Heart right ventricle (tissue), 16 donors: Measurements from ENCODE around the gene RNF130. TPM values are rescaled to one million over a fixed set of nuclear protein-coding genes. Genes with fewer than 3 reads are reported as not detected.

Experiments
- ATAC-seq, 8 donors: fragments of 200-7000 bp; cut with Tn5 transposase; one replicate each; pipeline ENCODE4 v1.9.1; 2020; ENCODE audit warnings: mild to moderate bottlenecking in 8 of 8, moderate library complexity in 8 of 8, moderate number of reproducible peaks in 1 of 8
- DNase-seq, 2 donors: peaks; one replicate each; pipeline ENCODE4 v3.0.0-alpha.2; 2020
- H3K27ac ChIP-seq, 10 donors: fragments of 200-600 bp; sonication (generic) in 2 of 10; one replicate each; pipeline versions ENCODE4 v1.5.0 to v1.8.0; 2020 to 2022; ENCODE audit warnings: mild to moderate bottlenecking in 3 of 10
- H3K27me3 ChIP-seq, 7 donors: fragments of 200-600 bp; one replicate each; pipeline ENCODE4 v1.8.0; 2021 to 2022; ENCODE audit warnings: mild to moderate bottlenecking in 2 of 7
- H3K36me3 ChIP-seq, 9 donors: fragments of 200-600 bp; sonication (generic) in 1 of 9; one replicate each; pipeline versions ENCODE4 v1.5.0 to v1.8.0; 2020 to 2022; ENCODE audit warnings: mild to moderate bottlenecking in 2 of 9
- H3K4me1 ChIP-seq, 9 donors: fragments of 200-600 bp; sonication (generic) in 1 of 9; one replicate each; pipeline versions ENCODE4 v1.5.0 to v1.8.0; 2020 to 2022; ENCODE audit warnings: mild to moderate bottlenecking in 4 of 9
- H3K4me3 ChIP-seq, 10 donors: fragments of 200-600 bp; sonication (generic) in 2 of 10; one replicate each; pipeline versions ENCODE4 v1.5.0 to v1.8.0; 2020 to 2022; ENCODE audit warnings: mild to moderate bottlenecking in 7 of 10, moderate library complexity in 2 of 10
- H3K9me3 ChIP-seq, 11 donors: fragments of 200-600 bp in 10 of 11; sonication (generic) in 2 of 11; one replicate each; pipeline versions ENCODE4 v1.5.0 to v1.8.0; 2013 to 2022; ENCODE audit warnings: mild to moderate bottlenecking in 2 of 11, control low read depth in 1 of 11, moderate library complexity in 1 of 11
- CTCF ChIP-seq, 9 donors: fragments of 200-600 bp; sonication (generic) in 2 of 9; IDR thresholded peaks; one replicate each; pipeline versions ENCODE4 v1.5.0 to v1.8.0; 2021 to 2022; ENCODE audit warnings: antibody characterized with exemption in 9 of 9, mild to moderate bottlenecking in 5 of 9, moderate library complexity in 1 of 9
- WGBS, 2 donors: extraction: QIAGEN DNeasy Blood & Tissue Kit; methylation state at CpG; one replicate each; pipeline ENCODE4 v1.1.7; 2013; ENCODE audit warnings: inconsistent platforms in 1 of 2; 5-methylcytosine and 5-hydroxymethylcytosine counted together
- intact Hi-C, 10 donors: fragments of 100-400 bp; cut with DNase I; formaldehyde crosslinking; loops; one replicate each; pipeline versions ENCODE4 v1.11.1 to v1.14.2; 2022
- long read RNA-seq, 3 donors: library from polyadenylated mRNA; unstranded; transcript quantifications; one replicate each; pipeline ENCODE4 v2.0.0, GENCODE V29; 2020 to 2021
- polyA plus RNA-seq, 2 donors: library from polyadenylated mRNA; stranded (reverse); fragments of 200-250 nt; gene quantifications; one replicate each; pipeline ENCODE4 v1.2.3, GENCODE V29; 2013
- total RNA-seq, 10 donors: library from RNA; stranded (reverse); fragmentation: NEBNext Ultra II Directional in 3 of 10; extraction: Animal tissue kit (Norgen Biotek cat#: 25700) in 3 of 10; gene quantifications; one replicate each; pipeline versions ENCODE4 v1.2.1 to v1.2.4, GENCODE V29; 2021 to 2023
- donor health status: Arrhythmogenic right ventricular cardiomyopathy.
- donor health status: ischemic (EF 13 %, LVEDD 7.1; RV severe dilation, severe dysfunction).
- donor health status: healthy with polysubstance abuse.
- donor health status: DM: no; HTN: yes; CAD: no.
- donor health status: DM: no; HTN: no; CAD: no.
- donor health status: ischemic (EF 25% LVEDD 6.9; RV normal size, moderate dysfunction).
- donor health status: ischemic (EF 25% LVEDD 5.7; RV mildly dilated, moderate dysfunction).
- donor health status: healthy.
- donor health status: DM: yes; HTN: yes; CAD: no.
- donor health status: Ischemic cardiomyopathy.
- donor health status: ischemic (EF 35%, LVEDD 5.7; RV mildly dilated, moderate dysfunction).
- donor health status: nonischemic (EF 11% LVEDD 7.7; RV severe dilation, severe dysfunction).
- donor health status: DM: yes; HTN: yes; CAD: no.
- donor health status: PGD.
- donor health status: ischemic (EF 29% LVEDD 5.4; RV normal size, mild dysfunction).
- donor health status: nonischemic (EF 23%, LVEDD 6.1; RV moderate dilation, normal function).

The RNF130 gene
- total RNA-seq (10 to 100 TPM; 25.8 to 55.8 (median 34.5) TPM), polyA plus RNA-seq (10 to 100 TPM; 21.9 to 33.6 TPM)
- long read RNA-seq, donor 1, full-length matches to known transcripts, result 122 of 132 reads
- long read RNA-seq, donor 1, partial matches to known transcripts, result 5 of 132 reads
- long read RNA-seq, donor 1, other reads (novel, unspliced or antisense), result 5 of 132 reads
- long read RNA-seq, donor 2, full-length matches to known transcripts, result 107 of 128 reads
- long read RNA-seq, donor 2, partial matches to known transcripts, result 13 of 128 reads
- long read RNA-seq, donor 2, other reads (novel, unspliced or antisense), result 8 of 128 reads
- long read RNA-seq, donor 3, transcript RNF130-205 (9 exons, 2,263 nt), result major isoform, 68 of 77 reads
- long read RNA-seq, donor 3, partial matches to known transcripts, result 5 of 77 reads
- long read RNA-seq, donor 3, other reads (novel, unspliced or antisense), result 4 of 77 reads

- Histone ChIP-seq H3K4me3 (peak within 1 kb of the TSS; percentile 71 to 100 (median 94)), H3K9me3 (peaks cover 0 to 6% (median 0%) of the 10 kb centered on the region in 11 donors), H3K27ac (peak within 1 kb of the TSS; percentile 92 to 100 (median 97)), H3K27me3 (no peaks in the 10 kb centered on the region), H3K4me1 (peaks cover 0 to 40% (median 17%) of the 10 kb centered on the region in 9 donors), H3K36me3 (no peaks in the 10 kb centered on the region)
- DNase-seq, result peak; percentile 93 to 96
- intact Hi-C loops, result loop anchor here in 4 of 10 donors (5.0 to 10.0 kb wide), 6 partner anchors 44 to 514 kb away; partner anchors contain the start of gene TBC1D9B (in 2 of the 4)
- 0 to 1% methylated on average over 65 to 112 of the region's 113 CpGs for WGBS, 2 donors
- peak; percentile 93 to 98 (median 98) for ATAC-seq
- peak in 1 of 9 donors; percentile 2 for TF ChIP-seq CTCF (IDR thresholded peaks at IDR 0.05)
These were observed at the start of gene RNF130 for GRCh38 chr5:180071531-180072255. TSS of gene RNF130 (minus strand) at chr5:180071759. CDS start at chr5:180071702, 57 bp downstream.

- WGBS, 2 donors, result 83 to 87% methylated on average over 28 of the region's 28 CpGs
These were observed 48.9 kb upstream of the RNF130 start for GRCh38 chr5:180120237-180121101.

GRCh38 chr5:180119903-180120236 lies 48.3 kb upstream of the RNF130 start:
- WGBS, 2 donors, result 87 to 92% methylated on average over 12 of the region's 12 CpGs
- Histone ChIP-seq H3K4me1 (no peaks in the 10 kb centered on the region), H3K4me3 (no peak overlapping the region), H3K36me3 (no peaks in the 10 kb centered on the region), H3K9me3 (no peaks in the 10 kb centered on the region), H3K27me3 (peaks cover 0 to 41% (median 28%) of the 10 kb centered on the region in 7 donors), H3K27ac (no peak overlapping the region)
- intact Hi-C loops, result loop anchor here in 4 of 10 donors (10.0 kb wide), 3 partner anchors 205 to 355 kb away; no protein-coding TSS in a partner anchor
- DNase-seq (no peak), ATAC-seq (peak in 1 of 8 donors; percentile 27)
- no peak for TF ChIP-seq CTCF (IDR thresholded peaks at IDR 0.05)

More at GRCh38 chr5:180120237-180121101, 48.9 kb upstream of the RNF130 start:
- no peaks in the 10 kb centered on the region for H3K4me1 ChIP-seq
- H3K4me3 ChIP-seq, result no peak overlapping the region
- no peaks in the 10 kb centered on the region for H3K9me3 ChIP-seq
- DNase-seq (peak in 1 of 2 donors; percentile 5), ATAC-seq (peak in 1 of 8 donors; percentile 40)
- no peak for TF ChIP-seq CTCF (IDR thresholded peaks at IDR 0.05)
- H3K27me3 ChIP-seq, result peaks cover 0 to 47% (median 33%) of the 10 kb centered on the region in 7 donors
- H3K27ac ChIP-seq, result no peak overlapping the region
- no peaks in the 10 kb centered on the region for H3K36me3 ChIP-seq
- intact Hi-C loops, result loop anchor here in 4 of 10 donors (10.0 kb wide), 3 partner anchors 204 to 354 kb away; no protein-coding TSS in a partner anchor
